DMS53 treated with DMSO at 0.1 percent for 48 hours (cell line): ENCODE data around the gene VPS13A.
A peak's percentile ranks its signal among the peaks of the same experiment; 100 is the strongest.
"Not testable (repeated sequence)": the region's sequence is repeated elsewhere in the genome, so short reads cannot be mapped to it uniquely, and the experiment has no call there.

Source experiments
- DNase-seq: peaks from one replicate; lab custom pipeline; 2025; ENCODE audit not compliant: unreplicated experiment; lab: John Stamatoyannopoulos, UW

Gene VPS13A

GRCh38 chr9:77180056-77180455, 2.7 kb downstream of the VPS13A start:
- DNase-seq, result no peak

GRCh38 chr9:77183581-77183980, 6.2 kb downstream of the VPS13A start:
- DNase-seq, result peak; percentile 17

DNA sequence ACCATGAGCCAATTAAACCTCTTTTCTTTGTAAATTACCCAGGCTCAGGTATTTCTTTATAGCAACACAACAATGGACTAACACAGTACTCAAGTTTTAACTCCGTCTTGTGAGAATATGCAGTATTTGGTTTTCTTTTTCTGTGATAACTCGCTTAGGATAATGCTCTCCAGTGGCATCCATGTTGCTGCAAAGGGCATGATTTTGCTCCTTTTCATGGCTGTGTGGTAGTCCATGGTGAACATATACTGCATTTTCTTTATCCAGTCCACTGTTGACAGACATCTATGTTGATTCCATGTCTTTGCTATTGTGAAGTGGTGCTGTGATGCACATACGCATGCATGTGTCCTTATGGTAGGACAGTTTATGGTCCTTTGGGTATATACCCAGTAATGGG, 10.9 kb downstream of the VPS13A start:
- no peak for DNase-seq

- no peak for DNase-seq
Observed at GRCh38 chr9:77194423-77194822, 17.1 kb downstream of the VPS13A start.

DNA sequence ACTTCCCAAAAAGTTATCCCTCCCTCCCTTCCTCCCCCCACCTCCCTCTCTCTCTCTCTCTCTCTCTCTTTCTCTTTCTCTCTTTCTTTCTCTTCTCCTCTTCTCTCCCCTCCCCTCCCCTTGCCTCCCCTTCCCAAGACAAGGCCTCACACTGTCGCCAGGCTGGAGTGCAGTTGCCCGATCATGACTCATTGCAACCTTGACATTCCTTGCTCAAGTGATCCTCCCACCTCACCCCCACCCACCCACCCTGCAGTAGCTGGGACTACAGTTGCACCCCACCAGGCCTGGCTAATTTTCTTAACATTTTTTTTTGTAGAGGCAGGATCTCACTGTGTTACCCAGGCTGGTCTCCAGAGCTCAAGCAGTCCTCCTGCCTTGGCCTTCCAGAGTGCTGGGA, 32.8 kb downstream of the VPS13A start:
- DNase-seq, result no peak

- no peak for DNase-seq
Observed at GRCh38 chr9:77211561-77211960, 34.2 kb downstream of the VPS13A start.

GRCh38 chr9:77212801-77213200, 35.5 kb downstream of the VPS13A start:
- no peak for DNase-seq

GRCh38 chr9:77215874-77216273, 38.5 kb downstream of the VPS13A start:
- DNase-seq, result no peak

- DNase-seq, result no peak
Observed at GRCh38 chr9:77218612-77219011, 41.3 kb downstream of the VPS13A start.

DNA sequence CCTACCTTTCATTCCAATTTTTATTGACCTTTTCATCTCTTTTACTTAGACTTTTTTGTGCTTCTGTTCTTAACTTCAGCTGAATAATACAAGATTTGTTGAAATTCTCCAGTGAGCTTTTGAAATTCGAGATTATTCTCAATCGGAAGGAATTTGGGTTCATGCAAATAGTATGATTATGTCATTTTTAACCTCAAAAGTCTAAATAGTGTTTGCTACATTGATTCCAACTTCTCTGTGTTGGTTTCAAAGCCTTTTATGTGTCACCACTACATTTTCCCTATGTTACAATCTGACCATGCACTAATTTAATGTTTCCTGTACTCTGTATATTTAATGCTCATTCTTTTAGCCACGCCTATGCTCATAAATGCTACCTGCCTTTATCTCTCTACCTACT, 44.1 kb downstream of the VPS13A start:
- no peak for DNase-seq

- no peak for DNase-seq
Observed at GRCh38 chr9:77224746-77225312, 47.5 kb downstream of the VPS13A start.

DNA sequence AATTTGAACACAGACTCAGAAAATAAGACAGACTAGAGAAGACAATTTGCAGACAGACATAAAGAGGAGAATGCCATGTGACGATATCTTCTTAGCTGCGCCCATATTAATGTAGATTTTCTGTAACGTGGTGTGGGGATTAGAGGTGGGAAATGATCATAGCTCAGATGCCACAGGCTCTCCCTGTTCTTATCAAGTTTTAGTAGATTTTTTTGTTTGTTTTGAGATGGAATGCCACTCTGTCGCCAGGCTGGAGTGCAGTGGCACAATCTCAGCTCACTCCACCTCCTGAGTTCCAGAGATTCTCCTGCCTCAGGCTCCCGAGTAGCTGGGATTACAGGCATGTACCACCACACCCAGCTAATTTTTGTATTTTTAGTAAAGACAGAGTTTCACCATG, 59.4 kb downstream of the VPS13A start:
- DNase-seq, result no peak

GRCh38 chr9:77237896-77238295, 60.6 kb downstream of the VPS13A start:
- DNase-seq, result no peak

DNA sequence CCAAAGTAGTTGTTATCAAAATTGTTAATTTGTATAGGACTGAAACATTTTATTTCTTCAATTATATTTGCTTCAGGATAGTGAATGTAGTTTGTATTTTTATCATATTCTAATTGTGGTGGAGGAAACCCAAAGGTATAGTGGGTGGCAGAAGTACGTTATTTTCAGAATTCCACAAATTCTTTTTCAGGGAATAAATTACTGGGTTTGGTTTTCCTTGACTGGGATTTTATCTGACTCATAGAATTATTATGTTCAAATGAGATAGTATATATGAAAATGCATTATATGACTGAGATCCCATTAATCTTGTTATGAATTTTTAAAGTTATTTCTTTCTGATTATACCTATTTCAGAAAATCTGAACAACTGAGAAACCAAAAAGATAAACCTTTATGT, 73.7 kb downstream of the VPS13A start:
- DNase-seq, result no peak

- no peak for DNase-seq
Observed at GRCh38 chr9:77257275-77257674, 79.9 kb downstream of the VPS13A start.

DNA sequence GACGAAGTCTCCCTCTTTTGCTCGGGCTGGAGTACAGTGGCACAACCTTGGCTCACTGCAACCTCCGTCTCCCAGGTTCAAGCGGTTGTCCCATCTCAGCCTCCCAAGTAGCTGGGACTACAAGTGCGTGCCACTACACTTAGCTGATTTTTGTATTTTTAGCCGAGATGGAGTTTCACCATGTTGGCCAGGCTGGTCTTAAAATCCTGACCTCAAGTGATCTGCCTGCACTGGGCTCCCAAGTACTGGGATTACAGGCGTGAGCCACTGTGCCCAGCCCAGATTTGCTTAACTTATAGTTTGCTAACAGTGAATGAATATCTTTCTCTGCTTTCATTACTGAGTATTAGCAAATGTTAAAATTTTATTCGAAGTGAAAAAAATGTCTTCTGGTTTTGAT, 84.3 kb downstream of the VPS13A start:
- no peak for DNase-seq

GRCh38 chr9:77267762-77268161, 90.4 kb downstream of the VPS13A start:
- DNase-seq, result not testable (repeated sequence)

GRCh38 chr9:77271023-77271690, 93.8 kb downstream of the VPS13A start:
- no peak for DNase-seq

DNA sequence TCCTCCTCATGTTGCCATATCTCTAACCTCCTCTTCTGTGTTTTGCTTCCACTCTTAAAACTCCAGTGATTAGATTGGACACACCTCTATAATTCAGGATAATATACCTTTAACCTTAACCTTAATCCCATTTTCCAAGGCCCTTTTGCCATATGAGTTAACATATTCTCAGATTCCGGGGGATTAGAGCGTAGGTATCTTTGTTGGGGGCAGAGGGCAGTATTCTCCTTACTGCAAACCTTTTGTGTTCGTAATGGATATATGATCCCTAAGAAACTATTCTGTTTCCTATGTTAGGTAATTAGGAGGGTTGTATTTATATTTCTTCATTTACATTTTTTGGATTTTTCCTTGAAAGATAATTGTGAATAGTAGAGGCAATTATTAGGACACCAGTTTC, 99.5 kb downstream of the VPS13A start:
- no peak for DNase-seq

DNA sequence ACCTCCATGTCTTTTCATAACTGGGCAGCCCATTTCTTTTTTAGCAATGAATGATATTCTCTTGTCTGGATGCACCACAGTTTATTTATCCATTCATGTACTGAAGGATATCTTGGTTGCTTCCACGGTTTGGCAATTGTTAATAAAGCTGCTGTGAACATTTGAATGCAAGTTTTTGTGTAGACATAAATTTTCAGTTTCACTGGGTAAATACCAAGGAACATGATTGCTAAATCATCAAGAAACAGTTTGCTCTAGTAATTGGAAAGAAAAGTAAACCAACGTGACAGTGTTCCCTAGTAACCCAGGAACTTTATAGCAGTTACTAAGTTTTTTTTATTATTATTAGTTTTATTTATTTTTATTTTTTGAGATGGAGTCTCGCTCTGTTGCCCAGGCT, 100.4 kb downstream of the VPS13A start:
- DNase-seq, result no peak

DNA sequence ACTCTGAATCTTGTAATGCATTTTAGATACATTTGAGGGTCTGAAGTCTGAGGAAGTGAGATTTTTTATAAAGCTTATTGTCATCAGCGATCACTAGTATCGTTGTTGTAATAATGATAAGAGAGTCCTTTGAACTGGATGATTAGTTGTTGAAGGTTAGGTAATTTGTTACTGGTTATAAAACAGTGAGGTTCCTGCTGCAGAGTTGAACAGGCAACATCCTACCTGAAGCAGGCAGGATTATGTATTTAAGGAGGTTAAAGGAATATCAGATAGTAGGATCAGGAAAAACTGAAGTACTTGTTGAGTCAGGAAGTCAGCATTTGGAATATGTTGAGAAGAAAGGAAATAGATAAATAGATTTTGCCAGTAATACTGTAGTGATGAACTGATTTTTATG, 106.7 kb downstream of the VPS13A start:
- DNase-seq, result no peak

DNA sequence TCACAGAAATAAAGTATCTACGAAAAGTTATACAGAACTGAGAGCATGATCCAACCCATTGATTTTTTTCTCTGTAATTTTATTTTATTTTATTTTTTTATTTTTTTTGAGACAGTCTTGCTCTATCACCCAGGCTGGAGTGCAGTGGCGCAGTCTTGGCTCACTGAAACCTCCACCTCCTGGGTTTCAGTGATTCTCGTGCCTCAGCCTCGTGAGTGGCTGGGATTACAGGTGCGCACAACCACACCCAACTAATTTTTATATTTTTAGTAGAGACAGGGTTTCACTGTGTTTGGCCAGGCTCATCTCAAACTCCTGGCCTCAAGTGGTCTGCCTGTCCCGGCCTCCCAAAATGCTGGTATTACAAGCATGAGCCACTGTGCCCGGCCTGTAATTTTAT, 107.3 kb downstream of the VPS13A start:
- no peak for DNase-seq

DNA sequence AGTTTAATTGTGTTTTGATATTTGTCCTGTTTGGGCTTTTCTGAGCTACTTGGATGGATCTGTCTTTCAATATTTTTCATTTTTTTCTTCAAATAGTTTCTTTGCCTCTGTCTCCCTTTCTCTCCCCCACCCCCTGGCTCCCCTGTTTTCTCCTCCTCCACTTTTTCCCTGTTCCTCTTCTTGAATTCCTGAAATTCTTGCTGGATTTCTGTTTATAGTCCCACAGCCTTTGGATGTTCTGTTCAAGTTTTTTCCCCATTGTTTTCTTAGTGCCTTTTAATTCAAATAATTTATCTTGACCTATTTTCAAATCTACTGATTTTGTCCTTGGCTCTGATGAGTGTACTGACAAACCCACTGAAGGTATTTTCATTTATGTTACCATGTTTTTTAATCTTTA, 113.0 kb downstream of the VPS13A start:
- no peak for DNase-seq
